ENCODE data around the gene APOL2.
"Not testable (repeated sequence)": the region's sequence is repeated elsewhere in the genome, so short reads cannot be mapped to it uniquely, and the experiment has no call there.

APOL2 gene

DNA sequence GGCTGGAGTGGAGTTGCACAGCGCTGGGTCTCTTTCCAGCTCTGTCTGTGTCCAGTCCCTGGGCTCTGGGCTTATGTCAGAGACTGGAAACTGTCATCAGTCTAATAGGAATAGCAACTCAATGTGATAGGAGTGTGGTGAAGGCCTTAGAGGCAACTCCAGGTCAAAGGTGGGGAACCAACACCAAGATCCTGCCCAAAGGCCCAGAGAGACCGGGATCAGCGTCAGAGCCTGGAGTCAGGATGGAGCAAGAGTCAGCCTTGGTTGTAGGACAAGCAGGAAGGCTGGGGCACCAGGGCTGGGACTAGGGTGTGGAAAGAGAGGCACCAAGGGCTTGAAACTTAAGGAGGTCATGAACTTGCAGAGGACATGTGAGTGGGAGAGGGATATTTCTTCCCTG, 23.0 kb upstream of the APOL2 start:
- not testable (repeated sequence) for DNase-seq (ENCODE audit: low read depth)

DNA sequence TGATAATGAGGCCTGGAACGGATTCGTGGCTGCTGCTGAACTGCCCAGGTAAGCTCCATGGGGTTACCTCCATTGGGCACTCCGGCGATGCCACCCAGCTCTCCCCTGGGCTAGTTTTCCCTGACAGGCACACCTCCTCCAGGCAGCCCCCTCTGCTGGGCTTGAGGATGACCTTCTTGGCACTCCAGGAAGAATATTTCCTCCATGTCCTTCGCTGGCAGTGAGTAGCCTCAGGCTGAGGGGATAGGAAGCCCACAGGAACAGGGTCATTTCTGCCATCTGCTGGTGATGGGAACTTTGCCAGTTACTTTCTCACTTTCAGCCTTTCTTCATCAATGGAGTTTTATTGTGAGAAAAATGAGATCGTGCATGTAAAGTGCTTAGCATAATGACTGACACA, 22.3 kb upstream of the APOL2 start:
- not testable (repeated sequence) for DNase-seq (ENCODE audit: low read depth)

DNA sequence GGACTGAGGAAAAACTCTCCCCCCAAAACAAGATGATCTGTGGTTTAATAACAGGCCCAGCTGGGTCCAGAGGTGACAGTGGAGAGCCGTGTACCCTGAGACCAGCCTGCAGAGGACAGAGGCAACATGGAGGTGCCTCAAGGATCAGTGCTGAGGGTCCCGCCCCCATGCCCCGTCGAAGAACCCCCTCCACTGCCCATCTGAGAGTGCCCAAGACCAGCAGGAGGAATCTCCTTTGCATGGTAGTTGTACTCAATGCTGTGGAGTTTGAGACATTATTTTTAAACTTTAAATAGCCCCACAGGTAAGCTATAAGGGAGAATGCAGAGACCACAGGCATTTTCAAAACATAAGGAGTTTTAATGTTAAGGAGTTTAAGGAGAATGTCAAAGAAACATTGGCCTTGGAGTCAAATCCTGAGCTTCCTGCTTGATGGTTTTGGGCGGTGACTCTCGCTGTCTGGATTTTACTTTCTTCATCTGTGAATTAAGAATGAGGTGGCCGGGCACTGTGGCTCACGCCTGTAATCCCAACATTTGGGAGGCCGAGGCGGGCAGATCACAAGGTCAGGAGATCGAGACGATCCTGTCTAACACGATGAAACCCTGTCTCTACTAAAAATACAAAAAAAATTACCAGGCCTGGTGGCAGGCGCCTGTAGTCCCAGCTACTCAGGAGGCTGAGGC, 20.4 kb upstream of the APOL2 start:
- DNase-seq (ENCODE audit: low read depth), result no peak

DNA sequence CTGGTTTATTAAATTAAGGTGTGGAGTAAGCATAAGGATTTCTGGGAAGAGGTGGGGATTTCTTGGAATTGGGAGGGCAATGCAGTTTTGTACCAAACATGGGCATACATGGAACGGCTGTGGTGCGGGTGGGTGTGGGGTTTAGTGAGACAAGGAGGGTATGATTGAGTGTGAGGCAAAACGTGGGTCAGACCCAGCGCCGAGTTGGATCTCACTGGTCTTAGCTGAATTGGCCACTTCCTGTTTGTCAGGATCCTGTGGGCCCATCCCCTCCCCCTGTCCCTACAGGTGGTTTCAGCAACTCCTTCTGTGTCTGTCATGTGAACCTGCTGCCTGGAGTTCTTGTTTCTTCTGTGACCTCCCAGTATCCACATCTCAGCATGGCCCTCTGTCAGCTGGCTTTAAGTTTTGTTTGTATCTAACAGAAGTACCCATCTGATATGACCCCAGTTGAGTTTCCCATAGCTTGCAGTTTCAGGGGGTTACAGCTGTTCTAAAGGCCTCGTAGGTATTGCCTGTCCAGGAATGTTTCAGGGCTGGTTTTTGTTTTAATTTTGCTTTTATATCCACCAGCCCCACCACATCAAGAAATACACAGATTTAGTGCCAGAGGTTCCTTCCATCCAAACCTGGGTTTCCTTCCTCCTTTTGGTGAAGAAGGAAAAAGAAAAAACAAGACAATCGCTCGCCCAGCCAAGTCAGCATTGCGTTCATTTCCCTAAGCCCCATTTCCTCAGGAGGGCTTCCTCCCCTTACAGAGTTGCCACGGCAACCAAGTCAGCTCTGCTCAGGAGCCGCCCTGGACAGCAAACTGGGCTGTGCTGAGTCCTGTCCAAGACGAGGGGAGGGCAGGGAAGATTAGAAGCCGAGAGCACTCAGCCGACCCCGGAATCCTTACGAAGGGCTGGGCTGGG, 19.6 kb upstream of the APOL2 start:
- no peak for DNase-seq (ENCODE audit: low read depth)

DNA sequence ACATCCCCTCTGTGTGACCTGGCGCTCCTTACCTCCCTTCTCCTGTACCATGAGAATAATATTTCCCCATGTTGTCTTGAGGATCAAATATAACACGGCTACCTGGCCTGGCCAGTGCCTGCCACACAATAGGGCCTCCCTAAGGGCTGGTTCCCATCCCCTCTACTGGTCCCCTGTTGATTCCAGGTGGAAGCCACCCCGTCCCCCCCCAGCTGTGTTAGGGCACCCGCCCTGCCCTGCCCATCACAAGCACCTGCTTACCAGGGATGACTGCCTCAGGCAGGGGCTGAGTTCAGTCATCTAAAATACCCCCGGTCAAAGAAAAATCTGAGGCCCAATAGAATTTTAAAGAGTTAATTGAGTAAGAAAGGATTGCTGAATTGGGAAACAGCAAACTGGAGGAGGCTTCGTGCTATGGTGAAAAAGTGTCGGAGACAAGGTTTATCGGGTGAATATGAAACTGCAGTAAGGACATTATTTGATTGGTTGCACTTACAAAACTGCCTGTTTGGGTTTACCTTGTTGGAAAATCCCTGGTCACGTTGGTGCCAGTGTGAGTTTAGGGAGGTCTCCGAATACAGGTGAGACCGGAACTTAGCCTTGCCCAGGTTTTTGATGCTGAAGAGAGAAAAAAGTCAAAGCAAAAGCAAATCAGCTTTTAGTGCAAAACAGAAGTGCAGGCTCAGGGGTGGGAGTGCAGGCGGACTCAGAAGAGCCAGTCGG, 18.8 kb upstream of the APOL2 start:
- no peak for DNase-seq (ENCODE audit: low read depth)

DNA sequence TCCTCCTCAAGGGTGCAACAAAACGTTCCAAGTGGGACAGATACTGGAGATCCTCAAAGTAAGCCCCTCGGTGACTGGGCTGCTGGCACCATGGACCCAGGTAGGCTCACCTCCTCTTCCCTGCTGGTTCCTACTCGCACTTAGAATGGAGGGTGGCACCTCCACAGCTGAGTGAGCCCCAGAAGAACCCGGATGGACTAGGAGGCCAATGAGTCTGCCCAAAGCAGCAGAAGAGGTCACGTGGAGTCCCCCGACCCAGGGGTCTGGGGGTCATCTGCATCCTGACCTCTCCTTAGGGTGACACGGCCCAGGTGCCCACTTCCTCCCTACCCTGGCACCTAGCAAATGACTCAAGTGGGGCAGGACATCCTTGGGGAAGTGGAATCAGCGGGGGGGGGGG, 18.0 kb upstream of the APOL2 start:
- no peak for DNase-seq (ENCODE audit: low read depth)

DNA sequence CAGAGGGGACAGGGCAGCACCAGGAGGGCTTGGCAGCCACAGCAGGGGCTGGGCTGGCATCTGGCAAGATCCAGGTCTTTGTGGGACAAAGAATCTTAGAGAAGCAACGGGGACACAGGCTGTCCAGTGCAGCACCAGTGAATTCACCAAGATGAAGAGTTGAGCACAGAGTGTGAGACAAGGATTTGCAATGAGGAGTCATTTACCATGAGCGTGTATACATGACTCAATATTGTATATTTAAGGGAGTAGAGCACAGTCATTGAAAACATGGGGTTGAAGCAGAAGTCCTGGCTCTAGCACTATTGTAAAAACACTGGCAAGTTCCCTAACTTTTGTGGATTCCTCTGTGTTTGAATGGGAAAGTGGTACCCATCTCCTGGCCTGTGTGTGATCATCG, 17.2 kb upstream of the APOL2 start:
- no peak for DNase-seq (ENCODE audit: low read depth)

DNA sequence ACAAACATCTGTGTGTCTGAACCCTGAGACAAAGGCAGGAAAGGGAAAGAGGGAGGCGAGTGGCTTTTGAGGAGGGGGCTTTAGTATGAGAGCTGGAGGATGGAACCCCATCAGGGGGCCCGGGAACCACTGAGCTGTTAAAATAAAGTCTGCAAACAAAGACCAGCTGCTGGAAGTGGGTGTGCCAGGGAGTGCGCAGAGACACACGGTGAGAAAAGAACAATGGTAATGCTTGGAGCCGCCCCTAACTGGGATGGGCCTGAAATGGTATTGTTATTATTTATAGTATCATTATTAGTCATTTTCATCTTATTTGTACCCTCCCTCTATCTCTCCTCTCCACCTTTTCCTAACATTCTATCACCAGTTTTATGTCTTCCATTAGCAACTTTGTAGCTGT, 16.2 kb upstream of the APOL2 start:
- not testable (repeated sequence) for DNase-seq (ENCODE audit: low read depth)

DNA sequence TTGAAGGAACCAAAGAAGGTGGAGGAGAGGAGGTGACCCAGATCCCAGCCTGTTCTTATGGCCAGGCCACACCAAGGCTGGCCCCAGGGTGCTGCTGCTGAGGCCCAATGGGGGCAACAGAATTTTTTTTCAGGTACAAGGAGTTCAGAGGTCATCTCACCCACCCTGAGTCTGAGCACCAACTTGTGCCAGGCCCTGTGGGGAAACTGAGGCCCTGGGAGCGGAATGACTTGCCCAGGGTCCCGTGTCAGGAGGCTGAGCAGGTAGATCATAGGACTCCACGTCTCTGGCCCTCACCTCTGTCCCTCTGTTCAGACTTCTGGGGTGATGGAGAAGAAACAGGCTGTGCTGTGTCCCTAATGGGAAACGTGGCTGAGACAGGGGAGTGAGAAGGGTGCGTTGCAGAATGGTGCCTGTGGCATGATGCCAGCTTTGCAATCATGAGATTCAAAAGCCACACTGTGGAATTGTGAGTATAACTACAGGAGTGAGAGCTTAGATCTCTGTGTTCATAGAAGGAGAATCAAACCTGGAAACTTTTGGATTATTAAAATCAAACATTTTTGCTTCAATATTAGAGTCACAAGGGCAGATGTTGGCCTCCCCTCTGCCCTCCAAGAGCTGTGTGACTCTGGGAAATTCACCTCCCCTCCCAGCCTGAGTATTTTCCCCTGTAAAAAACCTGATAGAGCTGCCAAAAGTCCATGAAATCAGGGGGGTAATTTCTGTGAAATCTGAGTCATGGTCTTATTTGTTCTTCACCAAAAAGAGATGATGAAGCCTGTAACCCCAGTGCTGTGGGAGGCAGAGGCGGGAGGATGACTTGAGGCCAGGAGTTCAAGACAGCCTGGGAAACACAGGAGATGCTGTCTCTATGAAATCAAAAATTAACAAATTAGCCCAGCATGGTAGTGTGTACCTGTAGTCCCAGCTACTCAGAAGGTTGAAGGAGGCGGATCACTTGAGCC, 14.5 kb upstream of the APOL2 start:
- peak; percentile 62 for DNase-seq (ENCODE audit: low read depth)

DNA sequence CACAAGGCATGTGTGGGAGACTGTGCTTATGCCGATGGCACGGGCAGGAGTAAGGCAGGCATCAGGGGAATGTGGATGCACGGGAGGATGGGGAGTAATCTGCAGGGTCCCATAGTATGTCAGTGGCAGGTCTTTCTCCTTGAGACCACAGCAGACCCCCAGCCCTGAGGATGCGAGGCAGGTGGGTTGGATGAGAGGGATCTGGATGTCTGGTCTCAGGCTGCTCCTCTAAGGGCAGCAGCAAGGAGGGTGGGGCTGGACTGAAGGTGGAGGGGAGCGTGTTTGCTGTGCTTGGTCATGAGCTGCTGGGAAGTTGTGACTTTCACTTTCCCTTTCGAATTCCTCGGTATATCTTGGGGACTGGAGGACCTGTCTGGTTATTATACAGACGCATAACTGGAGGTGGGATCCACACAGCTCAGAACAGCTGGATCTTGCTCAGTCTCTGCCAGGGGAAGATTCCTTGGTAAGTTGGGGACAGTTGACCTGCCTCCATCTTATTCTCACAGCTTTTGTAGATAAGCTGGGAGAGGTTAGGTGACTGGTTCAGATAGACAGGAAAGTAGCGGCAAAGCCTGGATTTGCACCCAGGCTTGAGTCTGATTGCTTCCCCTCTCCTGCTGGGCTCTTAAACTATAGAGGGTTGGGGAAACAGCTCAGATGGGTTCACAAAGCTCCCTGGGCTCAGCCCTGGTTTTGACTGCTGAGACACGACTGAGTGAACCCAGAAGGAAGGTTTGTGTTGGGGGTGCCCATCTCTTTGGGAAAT, 13.6 kb upstream of the APOL2 start, which contains the start of gene APOL1:
Gene APOL1 (plus strand): TSS at position 380 of the 769 bp plus-strand sequence. CDS start 1,823 bp downstream, outside the sequence.
- peak; percentile 61 for DNase-seq (ENCODE audit: low read depth)

DNA sequence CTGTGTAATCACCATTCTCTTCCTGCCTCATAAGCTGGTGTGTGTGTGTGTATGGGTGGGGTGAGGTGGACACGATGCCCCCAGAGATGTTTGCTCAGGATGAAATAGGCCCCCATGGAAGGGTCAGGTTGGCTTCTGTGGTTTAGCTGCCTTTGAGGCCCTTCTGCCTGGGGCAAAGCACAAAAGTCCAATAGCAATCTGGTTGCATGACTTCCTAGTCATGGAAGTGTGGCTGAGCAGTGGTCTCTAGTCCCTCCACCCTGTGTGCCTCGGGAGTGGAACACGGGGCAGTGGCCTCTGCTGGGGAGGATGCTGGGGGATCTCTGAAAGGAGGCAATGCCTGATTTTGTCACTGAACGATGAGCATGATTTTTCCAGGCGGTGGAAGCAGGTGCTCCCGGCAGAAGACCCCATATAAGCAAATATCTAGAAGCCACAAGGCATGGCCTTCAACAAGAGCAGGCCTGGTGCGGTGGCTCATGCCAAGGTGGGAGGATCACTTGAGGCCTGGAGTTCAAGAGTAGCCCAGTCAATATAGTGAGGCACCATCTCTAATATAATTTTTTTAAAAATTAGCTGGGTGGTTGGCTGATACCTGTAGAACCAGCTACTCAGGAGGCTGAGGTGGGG, 12.8 kb upstream of the APOL2 start:
- not testable (repeated sequence) for DNase-seq (ENCODE audit: low read depth)

DNA sequence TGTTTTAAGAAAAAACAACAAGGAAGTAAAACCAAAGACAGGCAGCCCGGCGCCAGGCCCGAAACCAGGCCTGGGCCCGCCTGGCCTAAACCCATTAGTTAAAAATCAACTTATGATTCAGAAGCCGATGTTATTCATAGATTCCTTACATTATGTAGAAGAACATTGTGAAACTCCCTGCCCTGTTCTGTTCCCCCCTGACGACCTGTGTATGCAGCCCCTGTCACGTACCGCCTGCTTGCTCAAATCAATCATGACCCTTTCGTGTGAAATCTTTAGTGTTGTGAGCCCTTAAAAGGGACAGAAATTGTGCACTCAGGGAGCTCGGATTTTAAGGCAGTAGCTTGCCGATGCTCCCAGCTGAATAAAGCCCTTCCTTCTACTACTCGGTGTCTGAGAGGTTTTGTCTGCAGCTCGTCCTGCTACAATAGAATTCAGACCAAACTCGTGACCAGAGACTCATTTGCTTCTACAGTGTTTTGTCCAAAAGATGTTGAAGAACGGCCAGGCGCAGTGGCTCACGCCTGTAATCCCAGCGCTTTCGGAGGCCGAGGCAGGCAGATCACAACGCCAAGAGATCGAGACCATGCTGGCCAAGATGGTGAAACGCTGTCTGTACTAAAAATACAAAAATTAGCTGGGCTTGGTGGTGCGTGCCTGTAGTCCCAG, 11.1 kb upstream of the APOL2 start:
- not testable (repeated sequence) for DNase-seq (ENCODE audit: low read depth)

DNA sequence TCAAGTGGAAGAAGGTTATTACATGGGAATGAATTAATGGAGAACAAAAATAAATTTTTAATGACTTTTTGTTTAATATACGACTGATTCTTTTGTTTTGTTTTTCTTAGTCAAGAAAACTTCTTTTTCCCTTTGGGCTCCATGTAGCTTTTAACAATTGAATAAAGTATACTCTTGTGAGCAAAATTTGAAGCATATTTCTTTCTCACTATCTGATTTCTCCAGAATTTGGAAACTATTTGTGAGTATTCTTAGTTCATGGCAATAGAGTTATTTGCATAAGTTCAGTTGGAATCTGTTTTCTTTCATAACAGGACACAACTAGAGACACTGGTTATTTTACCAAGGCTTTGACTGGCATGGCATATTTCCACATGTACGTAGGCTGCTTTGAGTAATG, 9.8 kb upstream of the APOL2 start:
- no peak for DNase-seq (ENCODE audit: low read depth)

DNA sequence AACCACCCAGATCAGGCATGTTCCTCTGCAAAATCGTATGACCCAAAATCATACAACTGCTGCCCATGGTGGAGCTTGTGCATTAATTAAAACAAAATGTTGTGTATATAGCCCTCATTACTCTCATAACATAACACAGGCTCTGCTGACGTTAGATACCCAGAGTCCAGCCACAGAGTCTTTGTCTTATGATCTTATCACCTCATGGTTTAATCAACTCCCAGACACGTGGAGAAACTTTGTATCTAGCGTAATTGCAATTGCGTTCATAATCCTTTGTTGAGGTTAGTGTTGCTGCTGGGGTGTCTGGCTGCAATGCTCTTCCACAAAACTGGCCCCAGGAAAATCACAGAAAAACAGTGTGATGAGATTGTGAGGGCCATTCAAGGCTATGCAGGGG, 8.6 kb upstream of the APOL2 start:
- DNase-seq (ENCODE audit: low read depth), result no peak

DNA sequence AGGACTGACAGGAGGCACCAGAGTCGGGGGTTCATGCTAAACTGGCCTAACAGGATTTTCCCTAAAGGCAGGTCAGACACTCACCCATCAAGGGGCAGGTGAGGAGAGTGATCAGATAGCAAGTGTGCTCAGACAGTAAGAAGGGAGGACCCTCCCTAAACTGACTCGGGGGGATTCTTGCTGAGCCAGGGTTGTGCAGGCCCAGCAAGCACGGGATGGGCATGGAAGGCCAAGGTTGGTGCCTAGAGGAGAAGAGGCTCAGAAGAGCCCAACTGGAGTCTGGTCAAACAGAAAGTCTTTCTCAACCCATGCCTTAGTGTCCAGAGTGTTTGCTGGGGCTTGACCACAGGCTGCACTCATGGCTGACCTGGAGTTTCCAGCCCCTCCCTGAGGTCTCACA, 7.4 kb upstream of the APOL2 start:
- no peak for DNase-seq (ENCODE audit: low read depth)

DNA sequence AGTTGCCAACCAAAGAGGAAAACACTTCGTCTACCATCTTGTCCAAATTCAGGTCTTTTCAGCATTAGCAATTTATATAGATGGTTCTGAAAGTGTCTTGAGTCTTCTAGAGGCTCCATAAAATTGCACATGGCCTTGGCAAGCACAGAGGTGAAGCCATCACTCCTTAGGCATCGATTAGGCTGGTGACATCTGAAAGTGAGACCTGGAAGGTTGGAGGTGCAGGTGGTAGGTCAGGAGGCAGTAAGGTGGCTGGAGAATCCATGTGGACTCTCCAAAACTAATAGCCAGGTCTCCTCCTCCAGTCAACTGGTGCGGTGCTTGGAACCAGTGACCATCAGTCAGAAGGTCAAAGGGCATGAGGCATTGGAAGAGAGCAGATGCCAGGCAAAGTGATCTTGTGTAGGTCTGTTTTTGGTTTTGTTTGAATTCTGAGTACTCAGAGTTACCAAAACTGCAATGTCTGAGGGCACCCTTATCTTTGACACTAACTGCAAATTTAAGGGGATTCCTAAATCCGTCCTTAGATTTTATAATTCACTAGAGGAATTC, 6.6 kb upstream of the APOL2 start:
- no peak for DNase-seq (ENCODE audit: low read depth)

DNA sequence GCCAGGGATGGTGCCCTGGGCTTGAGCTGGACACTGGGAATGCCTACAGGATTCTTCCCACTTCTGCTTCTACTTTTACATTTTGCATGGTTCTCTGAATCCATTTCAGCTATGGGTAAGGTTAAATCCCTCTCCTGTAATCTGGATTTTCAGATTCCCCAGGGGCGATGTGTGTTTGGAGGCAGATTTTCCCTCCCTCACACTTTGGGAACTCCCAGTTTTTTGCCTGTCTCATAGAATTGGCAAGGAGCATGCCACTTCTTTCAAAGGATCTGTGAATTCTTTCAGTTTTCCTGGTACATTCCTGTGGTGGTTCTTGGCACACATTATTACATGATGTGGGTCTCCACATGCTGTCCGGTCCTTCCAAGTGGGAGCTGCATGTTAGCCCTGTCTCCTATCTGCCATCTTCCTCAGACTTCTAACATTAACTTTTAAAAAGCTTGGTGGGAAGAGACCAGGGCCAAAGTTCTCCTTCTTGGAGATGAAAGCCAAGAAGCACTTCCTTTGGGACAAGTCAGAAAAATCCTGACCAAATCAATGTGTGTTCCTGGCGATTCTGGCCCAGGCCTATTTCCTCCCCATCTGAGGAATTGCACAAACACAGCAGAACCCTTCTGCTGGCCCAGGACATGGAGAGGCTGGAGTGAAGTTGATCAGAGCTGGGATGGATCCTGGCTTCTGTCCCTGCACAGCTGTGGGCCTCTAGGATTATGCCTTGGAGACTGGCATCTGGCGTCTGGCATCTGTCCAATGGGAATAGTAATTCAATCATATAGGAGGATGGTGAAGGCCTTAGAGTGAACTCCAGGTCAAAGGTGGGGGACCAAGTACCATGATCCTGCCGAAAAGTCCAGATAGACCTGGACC, 5.4 kb upstream of the APOL2 start:
- DNase-seq (ENCODE audit: low read depth), result no peak

DNA sequence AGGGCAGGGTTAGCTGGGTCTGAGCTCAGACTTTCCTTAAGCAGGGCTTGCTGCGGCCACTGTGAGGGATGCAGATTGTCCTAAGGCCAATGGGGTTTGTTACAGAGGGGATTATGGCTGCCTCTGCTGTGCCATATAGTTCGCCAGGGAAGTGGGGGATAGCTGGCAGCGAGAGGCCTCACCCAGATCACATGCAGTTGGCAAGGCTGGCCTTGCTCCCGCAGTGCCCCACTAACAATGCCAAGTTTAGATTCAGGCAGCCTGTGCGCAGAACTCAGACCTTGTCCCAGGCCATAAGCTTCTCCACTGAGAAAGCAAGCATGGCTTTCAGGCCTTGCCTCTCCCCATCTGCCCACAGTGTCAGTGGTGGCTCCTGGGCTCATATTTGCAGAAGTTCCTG, 4.7 kb upstream of the APOL2 start:
- DNase-seq (ENCODE audit: low read depth), result no peak

DNA sequence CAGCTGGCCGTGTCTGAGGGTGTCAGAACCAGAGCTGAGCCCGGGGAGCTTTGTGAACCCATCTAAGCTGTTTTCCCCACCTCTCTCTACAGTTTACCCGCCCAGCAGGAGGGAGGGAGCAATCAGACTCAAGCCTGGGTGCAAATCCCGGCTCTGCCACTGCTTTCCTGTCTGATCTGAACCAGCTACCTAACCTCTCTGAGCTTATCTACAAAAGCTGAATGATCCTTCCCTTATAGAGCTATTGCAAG, 252 bp downstream of the APOL2 start:
- DNase-seq (ENCODE audit: low read depth), result no peak

Measured in stimulated activated CD4-positive, alpha-beta T cell treated with anti-CD3 and anti-CD28 coated beads, Interleukin-2, amount 100 ng/mL, for 4 hours (primary cell).